HG02885 (cell line): Measurements from ENCODE around the gene TMEM72.

Experiments used
- ATAC-seq: cut with Tn5 transposase; IDR thresholded peaks from one replicate; pipeline ENCODE4 v1.9.1; 2021; ENCODE audit warnings: mild to moderate bottlenecking; ENCODE audit not compliant: unreplicated experiment, poor library complexity

TMEM72 gene

GRCh38 chr10:44963772-44964633, 52.9 kb downstream of the TMEM72 start:
- no peak for ATAC-seq

DNA sequence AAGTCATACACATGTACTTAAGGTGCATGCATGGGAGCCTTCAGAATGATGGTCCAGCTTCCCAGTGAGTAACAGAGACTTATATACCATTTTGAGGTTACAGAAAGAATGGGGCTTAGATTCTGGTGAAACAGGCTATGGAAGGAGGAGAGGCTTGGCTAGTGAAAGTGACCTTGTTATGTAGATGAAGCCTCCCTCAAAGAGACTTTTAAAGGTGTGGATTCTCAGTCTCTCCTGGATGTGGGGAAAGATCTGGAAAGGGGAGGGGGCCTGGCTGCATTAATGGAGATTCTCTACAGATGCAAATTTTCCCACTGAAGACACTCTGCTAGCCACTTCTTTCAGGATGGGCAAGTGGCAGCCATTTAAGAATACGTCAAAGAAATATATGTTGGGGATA, 54.0 kb downstream of the TMEM72 start:
- no peak for ATAC-seq

DNA sequence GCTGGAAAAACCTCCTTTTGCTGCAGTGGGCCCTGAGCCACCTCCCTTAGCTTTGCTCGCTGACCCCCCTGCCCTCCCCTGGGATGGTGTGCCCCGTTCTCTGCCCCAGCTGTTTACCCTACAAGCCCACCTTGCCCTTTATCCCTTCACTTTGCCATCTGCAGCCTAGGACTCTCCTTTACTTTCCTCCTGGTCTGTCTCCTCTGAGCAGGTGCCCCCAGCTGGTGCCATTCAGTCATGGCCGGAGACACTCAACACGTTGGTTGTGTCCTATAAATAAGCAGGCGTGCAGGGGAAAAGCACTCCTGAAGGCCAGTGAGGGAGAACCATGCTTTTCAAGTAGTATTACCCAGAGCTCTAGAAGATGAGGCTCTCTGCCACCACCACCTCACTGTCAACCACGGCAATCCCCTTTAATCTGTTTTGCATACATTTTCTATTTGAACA, 54.5 kb downstream of the TMEM72 start:
- peak; percentile 33 for ATAC-seq

GRCh38 chr10:44966129-44966815, 55.1 kb downstream of the TMEM72 start:
- peak; percentile 36 for ATAC-seq

DNA sequence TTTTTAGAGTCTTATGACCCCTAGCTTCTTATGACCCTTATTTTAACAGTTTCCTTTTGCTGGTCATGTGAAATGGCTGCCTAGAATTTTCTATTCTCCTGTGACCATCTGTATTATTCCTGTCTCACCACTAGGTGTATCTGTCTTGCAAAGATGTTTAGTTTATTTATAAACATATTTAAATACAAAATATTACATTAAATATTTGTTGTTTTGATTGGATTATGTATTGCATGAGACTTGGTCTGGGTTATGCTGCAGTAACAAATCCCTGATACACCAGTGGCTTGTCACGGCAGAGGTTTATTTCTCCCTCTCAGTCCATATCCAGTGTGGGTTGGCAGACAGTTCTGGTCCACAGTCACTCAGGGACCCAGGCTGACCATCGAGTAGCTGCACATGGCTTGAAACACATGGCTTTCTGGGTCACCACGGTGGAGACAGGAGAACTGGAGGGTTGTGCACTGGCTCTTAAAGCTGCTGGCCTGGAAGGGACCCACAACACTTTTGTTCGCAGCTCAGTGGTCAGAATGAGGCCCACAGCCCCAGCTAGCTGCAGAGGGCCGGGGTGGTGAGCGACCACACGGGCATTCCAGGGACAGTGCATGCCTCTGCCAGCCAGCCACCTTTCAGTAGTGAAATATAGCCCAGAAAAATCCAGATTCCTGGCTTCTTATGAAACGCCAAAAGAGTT, 55.8 kb downstream of the TMEM72 start:
- ATAC-seq: no peak

- no peak for ATAC-seq
Observed at GRCh38 chr10:44967616-44968015, 56.5 kb downstream of the TMEM72 start.

DNA sequence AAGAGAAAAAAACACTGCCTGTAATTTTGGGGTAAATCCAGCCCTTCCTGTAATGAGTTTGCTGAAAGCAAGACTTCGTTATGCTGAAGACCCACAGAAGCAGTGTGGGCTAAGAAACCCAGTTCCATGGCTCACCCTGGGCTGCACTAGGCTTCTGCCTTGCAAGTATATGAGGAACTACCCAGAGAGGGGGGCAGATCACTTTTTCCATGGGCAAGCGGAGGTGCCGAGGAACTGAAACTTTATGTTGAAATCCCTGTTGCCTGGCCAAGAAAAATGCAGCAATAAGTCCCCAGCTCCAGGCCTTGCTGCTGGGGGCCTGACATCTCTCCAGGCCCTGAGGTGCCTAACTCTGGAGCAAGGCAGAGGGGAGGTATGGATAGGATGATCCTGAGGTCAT, 57.0 kb downstream of the TMEM72 start:
- no peak for ATAC-seq

DNA sequence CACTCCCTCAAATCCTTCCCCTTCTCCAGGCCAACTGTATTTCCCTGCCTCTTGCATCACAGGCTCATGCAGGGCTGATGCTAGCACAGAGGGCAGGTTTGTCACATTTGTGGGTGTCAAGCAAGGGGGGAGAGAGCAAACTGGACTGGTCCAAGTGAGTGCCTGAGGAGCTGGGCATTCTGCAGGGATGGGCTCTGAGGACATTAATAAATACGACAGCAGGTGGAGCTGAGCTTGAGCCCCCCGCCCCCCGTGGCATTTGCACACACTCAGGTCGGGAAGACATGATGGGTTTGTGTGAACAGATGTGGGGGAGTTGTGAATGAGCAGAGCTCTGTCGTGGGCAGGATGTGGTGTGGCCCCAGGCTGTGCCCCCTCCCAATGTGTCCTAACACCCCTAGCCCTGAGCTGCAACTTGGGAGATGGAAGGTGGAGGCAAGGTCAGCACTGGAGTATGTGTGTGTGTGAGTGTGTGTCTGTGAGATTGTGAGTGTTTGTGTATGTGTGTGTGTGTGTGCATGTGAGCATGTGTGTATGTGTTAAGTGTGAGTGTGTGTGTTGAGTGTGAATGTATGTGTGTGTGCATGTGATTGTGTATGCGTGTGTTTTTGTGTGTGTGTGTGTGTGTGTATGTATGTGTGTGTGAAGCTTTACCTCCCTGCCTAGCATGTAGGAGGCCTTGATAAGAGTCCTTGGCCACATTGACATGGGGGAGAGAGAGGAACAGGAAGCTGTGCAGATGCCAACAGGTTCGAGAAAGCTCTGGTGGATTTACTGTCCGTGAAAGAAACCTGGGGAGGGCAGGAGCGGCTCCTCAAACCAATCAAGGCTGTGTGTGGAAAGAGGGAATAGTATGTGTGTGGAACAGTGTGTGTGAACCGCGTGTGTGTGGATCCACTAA, 57.6 kb downstream of the TMEM72 start:
- no peak for ATAC-seq

- no peak for ATAC-seq
Observed at GRCh38 chr10:44969854-44970253, 58.7 kb downstream of the TMEM72 start.

DNA sequence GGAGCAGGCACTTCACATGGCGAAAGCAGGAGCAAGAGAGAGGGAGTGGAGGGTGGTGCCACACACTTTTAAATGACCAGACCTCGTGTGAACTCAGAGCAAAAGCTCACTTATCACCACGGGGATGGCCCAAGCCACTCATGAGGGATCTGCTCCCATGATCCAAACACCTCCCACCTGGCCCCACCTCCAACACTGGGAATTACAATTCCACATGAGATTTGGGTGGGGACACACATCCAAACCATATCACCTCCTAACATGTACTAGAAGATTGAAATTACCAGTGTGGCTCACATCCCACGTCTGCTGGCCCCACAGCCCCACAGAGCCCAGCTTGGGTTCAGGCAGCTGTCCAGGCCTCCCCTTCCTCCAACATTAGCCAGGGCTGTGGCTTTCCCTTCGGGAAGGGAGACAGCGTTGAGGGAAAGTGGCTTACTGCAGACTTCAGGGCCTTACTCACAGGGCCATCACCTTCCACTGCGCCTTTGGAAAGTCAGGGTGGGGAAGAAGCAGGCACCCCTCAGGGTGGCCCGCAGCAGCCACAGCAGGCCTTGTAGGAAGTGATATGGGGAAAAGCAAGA, 59.8 kb downstream of the TMEM72 start:
- ATAC-seq: no peak

GRCh38 chr10:44971434-44971833, 60.3 kb downstream of the TMEM72 start:
- no peak for ATAC-seq

DNA sequence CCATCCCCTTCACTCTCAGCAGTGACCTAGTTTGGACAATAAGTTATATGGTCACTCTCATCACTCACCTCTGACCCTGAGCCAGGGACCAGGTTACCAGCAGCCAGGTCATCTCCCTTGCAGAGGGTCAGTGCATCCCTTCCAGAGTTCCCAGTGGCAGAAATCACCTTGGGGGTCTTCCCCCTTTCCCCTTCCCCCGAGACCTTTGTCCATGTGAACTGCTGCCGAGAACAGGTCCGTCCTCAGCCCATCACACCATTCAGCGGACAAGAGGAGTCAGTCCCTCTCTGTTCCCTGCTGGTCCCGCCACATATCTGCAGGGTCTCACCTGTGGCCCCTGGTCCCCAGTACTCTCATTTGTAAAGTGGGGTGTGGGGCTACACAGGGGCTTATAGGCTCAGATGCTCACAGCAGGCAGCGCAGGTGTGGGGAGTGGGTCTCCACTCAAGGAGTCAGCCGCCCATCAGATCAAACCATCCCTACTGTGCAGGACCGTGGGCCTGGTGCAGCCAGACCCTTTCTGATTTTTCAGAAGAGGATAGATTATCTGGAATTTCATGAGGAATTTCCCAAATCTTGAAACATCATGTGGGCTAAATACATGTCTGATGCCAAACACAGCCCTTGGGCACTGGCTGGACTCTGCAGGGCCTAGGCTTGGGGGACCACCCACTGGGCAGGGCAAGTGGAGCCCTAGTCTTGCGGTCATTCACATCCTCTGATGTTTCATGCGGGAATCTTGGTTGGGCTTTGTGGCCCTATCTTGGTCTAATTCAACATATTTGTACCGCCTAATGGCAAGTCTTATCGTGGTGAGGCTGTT, 61.0 kb downstream of the TMEM72 start:
- ATAC-seq: no peak

GRCh38 chr10:44972874-44973306, 61.8 kb downstream of the TMEM72 start:
- ATAC-seq: no peak

DNA sequence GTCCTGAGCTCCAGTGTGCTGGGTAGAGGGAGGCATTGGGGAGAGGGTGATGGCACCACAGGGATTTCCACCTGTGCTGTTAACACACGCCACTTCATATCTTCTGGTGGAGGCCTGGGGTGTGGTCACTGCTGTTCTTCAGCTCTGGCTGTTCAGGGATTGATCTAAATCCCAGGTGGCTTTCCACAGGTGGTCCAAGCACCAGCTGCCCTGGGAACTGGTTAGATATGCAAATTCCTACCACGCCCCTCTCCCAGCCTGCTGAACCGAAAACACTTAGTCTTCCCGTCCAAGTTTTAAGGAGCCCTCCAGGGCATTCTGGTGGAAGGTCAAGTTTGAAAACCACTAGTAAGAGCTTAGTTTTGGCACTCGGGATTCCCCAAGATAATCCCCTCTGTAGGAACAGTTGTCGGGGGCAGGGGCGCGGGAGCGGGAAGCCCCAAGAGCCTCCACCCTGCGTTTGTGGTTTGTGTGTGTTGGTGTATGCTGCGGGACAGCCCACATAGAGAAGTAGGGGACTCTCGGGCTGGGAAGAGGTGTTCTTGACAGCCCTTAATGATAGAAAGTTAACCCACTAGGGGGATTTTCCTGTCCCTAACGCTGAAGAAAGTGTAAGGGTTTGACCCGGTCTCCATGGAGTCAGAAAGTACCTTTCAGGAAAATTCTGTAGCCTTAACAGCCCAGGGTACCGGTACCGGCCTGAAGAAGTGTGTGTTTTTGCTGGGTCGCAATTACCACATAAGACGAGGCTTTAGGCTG, 62.4 kb downstream of the TMEM72 start:
- no peak for ATAC-seq

- peak; percentile 1 for ATAC-seq
Observed at GRCh38 chr10:44974082-44974627, 63.0 kb downstream of the TMEM72 start.

DNA sequence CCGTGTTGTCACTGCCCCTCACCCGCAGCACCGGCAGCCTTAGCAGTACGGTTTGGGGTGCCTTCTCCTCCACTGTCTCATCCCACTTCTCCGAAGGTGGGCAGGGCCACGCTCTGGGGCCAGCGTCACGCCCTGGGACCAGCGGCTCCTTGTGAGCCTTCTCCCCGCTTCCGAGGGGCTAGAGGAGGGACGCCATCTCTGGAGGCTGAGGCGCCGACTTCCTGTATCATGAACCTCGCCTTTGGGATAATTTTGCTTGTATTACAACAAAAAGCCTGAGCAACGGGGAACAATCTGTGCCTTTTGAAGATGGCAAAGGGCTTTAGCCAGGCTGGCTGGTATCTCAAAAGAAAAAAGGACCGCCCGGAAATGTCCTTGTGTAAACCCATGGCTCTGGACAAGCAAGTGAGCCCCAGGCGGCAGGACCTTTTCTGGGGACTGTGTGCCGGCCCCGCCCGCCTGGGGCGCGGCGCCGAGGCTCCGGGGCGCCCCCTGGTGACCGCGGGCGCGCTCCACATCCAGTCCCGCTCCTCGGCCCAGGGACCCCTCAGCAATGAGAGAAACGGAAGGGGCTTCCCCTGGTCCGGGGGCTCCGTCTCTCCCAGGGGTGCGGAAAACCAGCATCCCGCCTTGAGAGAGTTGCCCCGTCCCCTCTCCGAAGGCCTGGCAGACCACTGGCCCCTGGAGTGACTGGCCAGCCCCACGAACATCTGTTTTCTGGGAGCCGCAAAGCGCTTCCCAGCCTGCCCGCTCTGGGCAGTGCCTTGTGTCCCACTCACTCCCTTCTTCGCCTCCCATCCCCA, 63.7 kb downstream of the TMEM72 start:
- ATAC-seq: peak; percentile 84
